Calu3 (cell line): ENCODE data around the gene DNAJC22. TPM values are rescaled to one million over a fixed set of nuclear protein-coding genes. Genes with fewer than 3 reads are reported as not detected.
A peak's percentile ranks its signal among the peaks of the same experiment; 100 is the strongest.

Experiments
- BruUV-seq: library from RNA; stranded (reverse); fragments of 400-500 nt; replicated peaks from 2 replicates; lab custom pipeline; 2021; lab: Mats Ljungman, UMichigan
- CTCF ChIA-PET: fragments of 300-600 bp; sonication (Branson Sonifier 250); formaldehyde crosslinking; loops from one replicate; lab custom pipeline; 2022; ENCODE audit warnings: antibody characterized with exemption; lab: Charles Lee
- DNase-seq: peaks from one replicate; pipeline ENCODE4 v3.0.0; 2022
- H3K27ac Mint-ChIP-seq: one replicate; pipeline ENCODE4 v1.8.0; 2022; ENCODE audit warnings: mixed read lengths; ENCODE audit not compliant: unreplicated experiment
- H3K27me3 Mint-ChIP-seq: one replicate; pipeline ENCODE4 v1.8.0; 2022; ENCODE audit warnings: mixed read lengths; ENCODE audit not compliant: unreplicated experiment
- H3K36me3 Mint-ChIP-seq: one replicate; pipeline ENCODE4 v1.8.0; 2022; ENCODE audit warnings: mild to moderate bottlenecking, moderate library complexity, mixed read lengths; ENCODE audit not compliant: insufficient read depth, unreplicated experiment
- H3K4me1 Mint-ChIP-seq: one replicate; pipeline ENCODE4 v1.8.0; 2022; ENCODE audit warnings: mild to moderate bottlenecking, low read depth, mixed read lengths; ENCODE audit not compliant: unreplicated experiment
- H3K4me3 Mint-ChIP-seq: one replicate; pipeline ENCODE4 v1.8.0; 2022; ENCODE audit warnings: mild to moderate bottlenecking, low read depth, moderate library complexity, mixed read lengths; ENCODE audit not compliant: unreplicated experiment
- H3K9me3 Mint-ChIP-seq: one replicate; pipeline ENCODE4 v1.8.0; 2022; ENCODE audit warnings: low read depth, mixed read lengths; ENCODE audit not compliant: unreplicated experiment
- intact Hi-C: fragments of 100-400 bp; cut with micrococcal nuclease; formaldehyde crosslinking; loops from one replicate; pipeline ENCODE4 v1.10.0; 2022; ENCODE audit not compliant: unreplicated experiment
- total RNA-seq: library from RNA; stranded (reverse); gene quantifications from 2 replicates; pipeline ENCODE4 v1.2.3, GENCODE V29; 2022
- TF ChIP-seq, protein P1 (sequence below): fragments of 200-600 bp; IDR thresholded peaks from one replicate; pipeline ENCODE4 v1.8.0; 2022; ENCODE audit warnings: antibody characterized with exemption; ENCODE audit not compliant: unreplicated experiment

The DNAJC22 gene
- total RNA-seq, 1 experiment from 2014 or later: 9.6 TPM

DNA sequence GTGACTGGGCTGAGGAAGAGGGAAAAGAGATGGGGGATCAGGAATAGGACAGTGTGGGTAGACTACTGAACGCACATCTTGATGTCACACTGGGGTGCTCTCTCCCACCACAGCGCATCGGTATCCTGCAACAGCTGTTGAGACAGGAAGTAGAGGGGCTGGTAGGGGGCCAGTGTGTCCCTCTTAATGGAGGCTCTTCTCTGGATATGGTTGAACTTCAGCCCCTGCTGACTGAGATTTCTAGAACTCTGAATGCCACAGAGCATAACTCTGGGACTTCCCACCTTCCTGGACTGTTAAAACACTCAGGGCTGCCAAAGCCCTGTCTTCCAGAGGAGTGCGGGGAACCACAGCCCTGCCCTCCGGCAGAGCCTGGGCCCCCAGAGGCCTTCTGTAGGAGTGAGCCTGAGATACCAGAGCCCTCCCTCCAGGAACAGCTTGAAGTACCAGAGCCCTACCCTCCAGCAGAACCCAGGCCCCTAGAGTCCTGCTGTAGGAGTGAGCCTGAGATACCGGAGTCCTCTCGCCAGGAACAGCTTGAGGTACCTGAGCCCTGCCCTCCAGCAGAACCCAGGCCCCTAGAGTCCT is 16.6 kb upstream of the DNAJC22 start:
- no TSS peak for BruUV-seq

DNA sequence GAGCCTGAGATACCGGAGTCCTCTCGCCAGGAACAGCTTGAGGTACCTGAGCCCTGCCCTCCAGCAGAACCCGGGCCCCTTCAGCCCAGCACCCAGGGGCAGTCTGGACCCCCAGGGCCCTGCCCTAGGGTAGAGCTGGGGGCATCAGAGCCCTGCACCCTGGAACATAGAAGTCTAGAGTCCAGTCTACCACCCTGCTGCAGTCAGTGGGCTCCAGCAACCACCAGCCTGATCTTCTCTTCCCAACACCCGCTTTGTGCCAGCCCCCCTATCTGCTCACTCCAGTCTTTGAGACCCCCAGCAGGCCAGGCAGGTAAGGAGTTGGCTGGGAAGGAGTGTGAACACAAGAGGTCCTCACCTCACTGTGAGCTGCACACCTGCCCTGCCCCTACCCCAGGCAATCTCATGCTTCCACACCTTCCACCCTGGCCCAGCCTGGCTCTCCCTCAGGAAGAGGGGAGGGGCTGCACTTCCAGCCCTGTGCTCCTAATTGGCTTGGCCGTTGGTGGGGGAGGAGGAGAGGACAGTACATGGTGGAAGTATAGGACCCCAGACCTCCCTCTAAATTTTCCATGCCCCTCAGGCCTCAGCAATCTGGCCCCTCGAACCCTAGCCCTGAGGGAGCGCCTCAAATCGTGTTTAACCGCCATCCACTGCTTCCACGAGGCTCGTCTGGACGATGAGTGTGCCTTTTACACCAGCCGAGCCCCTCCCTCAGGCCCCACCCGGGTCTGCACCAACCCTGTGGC is 15.9 kb upstream of the DNAJC22 start:
- Mint-ChIP-seq H3K27me3 (no peaks in the 10 kb centered on the region), H3K27ac (no peak overlapping the region), H3K36me3 (peaks cover 31% of the 10 kb centered on the region), H3K4me1 (no peaks in the 10 kb centered on the region), H3K9me3 (no peaks in the 10 kb centered on the region), H3K4me3 (no peak overlapping the region)
- TF ChIP-seq, protein P1, sequence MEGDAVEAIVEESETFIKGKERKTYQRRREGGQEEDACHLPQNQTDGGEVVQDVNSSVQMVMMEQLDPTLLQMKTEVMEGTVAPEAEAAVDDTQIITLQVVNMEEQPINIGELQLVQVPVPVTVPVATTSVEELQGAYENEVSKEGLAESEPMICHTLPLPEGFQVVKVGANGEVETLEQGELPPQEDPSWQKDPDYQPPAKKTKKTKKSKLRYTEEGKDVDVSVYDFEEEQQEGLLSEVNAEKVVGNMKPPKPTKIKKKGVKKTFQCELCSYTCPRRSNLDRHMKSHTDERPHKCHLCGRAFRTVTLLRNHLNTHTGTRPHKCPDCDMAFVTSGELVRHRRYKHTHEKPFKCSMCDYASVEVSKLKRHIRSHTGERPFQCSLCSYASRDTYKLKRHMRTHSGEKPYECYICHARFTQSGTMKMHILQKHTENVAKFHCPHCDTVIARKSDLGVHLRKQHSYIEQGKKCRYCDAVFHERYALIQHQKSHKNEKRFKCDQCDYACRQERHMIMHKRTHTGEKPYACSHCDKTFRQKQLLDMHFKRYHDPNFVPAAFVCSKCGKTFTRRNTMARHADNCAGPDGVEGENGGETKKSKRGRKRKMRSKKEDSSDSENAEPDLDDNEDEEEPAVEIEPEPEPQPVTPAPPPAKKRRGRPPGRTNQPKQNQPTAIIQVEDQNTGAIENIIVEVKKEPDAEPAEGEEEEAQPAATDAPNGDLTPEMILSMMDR: no peak
- intact Hi-C loops: no loop called here
- BruUV-seq: no TSS peak
- no peak for DNase-seq
- CTCF ChIA-PET: interaction anchor here (0.8 to 1.7 kb wide), 8 partner anchors 8 to 250 kb away, joined by 3 to 19 read pairs (median 12); partner anchors contain the start of genes DNAJC22 and TROAP

More for the DNA sequence above, 16.6 kb upstream of the DNAJC22 start:
- Mint-ChIP-seq H3K27ac (no peak overlapping the region), H3K36me3 (peaks cover 38% of the 10 kb centered on the region), H3K4me3 (no peak overlapping the region), H3K27me3 (no peaks in the 10 kb centered on the region), H3K9me3 (no peaks in the 10 kb centered on the region), H3K4me1 (no peaks in the 10 kb centered on the region)
- no peak for DNase-seq
- intact Hi-C loops: no loop called here
- TF ChIP-seq, protein P1: no peak
- CTCF ChIA-PET: interaction anchor here (0.6 kb wide), 1 partner anchor 163 kb away, joined by 4 read pairs; no protein-coding TSS in a partner anchor

DNA sequence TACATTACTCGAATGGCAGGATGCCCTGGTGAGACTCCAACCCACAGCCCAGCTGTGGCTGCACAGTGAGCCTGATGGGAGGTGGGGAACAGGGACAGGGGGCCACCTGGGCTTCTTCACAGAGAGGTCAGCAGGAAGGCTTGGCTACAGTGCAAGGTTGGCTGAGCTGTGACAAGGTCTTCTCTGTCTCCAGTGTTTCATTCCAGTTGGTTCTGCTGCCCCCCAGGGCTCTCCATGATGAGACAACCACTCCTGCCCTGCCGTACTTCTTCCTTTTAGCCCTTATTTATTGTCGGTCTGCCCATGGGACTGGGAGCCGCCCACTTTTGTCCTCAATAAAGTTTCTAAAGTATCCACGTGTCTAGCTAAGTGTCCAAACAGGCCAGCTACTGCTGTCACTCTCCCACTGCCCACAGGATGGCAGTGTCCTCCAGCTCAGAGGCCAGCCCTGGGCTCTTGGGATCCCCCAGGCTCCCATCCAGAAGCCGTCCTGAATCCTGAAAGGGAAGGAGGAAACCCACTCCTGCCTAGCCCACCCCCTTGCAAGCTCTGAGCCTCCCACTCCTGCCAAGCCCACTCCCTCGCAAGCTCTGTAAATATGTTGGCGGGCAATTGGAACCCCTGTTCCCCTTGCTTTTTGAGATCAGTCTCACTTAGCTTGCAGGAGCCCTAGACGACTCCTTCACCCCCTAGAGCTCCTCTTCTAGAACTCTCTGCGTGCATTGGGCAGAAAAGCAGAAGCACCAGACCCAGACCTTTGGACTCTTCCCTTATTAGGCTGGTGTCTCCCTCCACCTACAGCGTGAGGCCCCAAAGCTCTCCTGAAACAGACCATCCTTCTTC is 15.1 kb upstream of the DNAJC22 start:
- H3K4me3 Mint-ChIP-seq: no peak overlapping the region
- no peaks in the 10 kb centered on the region for H3K27me3 Mint-ChIP-seq
- peaks cover 28% of the 10 kb centered on the region for H3K36me3 Mint-ChIP-seq
- TF ChIP-seq, protein P1: peak; percentile 27
- CTCF ChIA-PET: interaction anchor here (0.8 to 1.7 kb wide), 9 partner anchors 9 to 249 kb away, joined by 3 to 19 read pairs (median 11); partner anchors contain the start of genes DNAJC22 and TROAP
- no peaks in the 10 kb centered on the region for H3K4me1 Mint-ChIP-seq
- intact Hi-C loops: no loop called here
- BruUV-seq: no TSS peak
- no peaks in the 10 kb centered on the region for H3K9me3 Mint-ChIP-seq
- peak; percentile 46 for DNase-seq
- no peak overlapping the region for H3K27ac Mint-ChIP-seq

DNA sequence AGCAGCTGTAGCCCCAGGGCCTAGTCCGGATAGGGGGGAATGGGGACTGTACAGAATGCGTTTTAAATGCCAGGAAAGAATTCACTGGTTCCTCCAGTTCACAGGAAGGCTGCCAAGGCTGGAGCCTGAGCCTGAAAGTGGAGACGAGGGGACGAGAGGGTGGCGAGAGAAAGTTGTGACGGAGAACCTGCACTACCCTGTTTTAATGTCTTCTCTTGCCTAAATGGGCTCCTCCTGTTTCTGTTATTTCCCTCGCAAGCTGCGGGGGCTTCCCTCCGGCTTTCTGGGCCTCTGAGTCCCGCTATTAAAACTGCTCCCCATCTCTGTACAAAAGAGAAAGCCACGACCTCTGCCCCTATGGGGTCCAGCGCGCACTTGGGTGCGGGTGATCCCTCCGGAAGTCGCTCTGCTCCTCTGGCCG is 14.2 kb upstream of the DNAJC22 start:
- Mint-ChIP-seq H3K9me3 (no peaks in the 10 kb centered on the region), H3K27me3 (peaks cover 8% of the 10 kb centered on the region), H3K4me1 (peaks cover 6% of the 10 kb centered on the region), H3K27ac (no peak overlapping the region), H3K4me3 (no peak overlapping the region), H3K36me3 (peaks cover 28% of the 10 kb centered on the region)
- CTCF ChIA-PET: interaction anchor here (0.9 to 1.7 kb wide), 5 partner anchors 10 to 180 kb away, joined by 3 to 19 read pairs (median 13); partner anchors contain the start of gene DNAJC22
- no TSS peak for BruUV-seq
- DNase-seq: no peak
- intact Hi-C loops: no loop called here
- TF ChIP-seq, protein P1: no peak
